ENCODE results near the gene RAD51B.

The RAD51B gene

GRCh38 chr14:68376067-68376779 lies 556.6 kb downstream of the RAD51B start:
- DNase-seq, result no peak

- DNase-seq, result no peak
Measured at GRCh38 chr14:68377006-68377405, 557.4 kb downstream of the RAD51B start.

GRCh38 chr14:68377459-68377858 lies 557.9 kb downstream of the RAD51B start:
- DNase-seq, result no peak

GRCh38 chr14:68379510-68380328 lies 560.1 kb downstream of the RAD51B start:
- no peak for DNase-seq

- DNase-seq, result no peak
Measured at GRCh38 chr14:68380329-68380741, 560.8 kb downstream of the RAD51B start.

- peak; percentile 41 for DNase-seq
Measured at GRCh38 chr14:68384335-68384734, 564.8 kb downstream of the RAD51B start.

GRCh38 chr14:68384881-68385280 lies 565.3 kb downstream of the RAD51B start:
- peak; percentile 99 for DNase-seq

GRCh38 chr14:68386446-68386845 lies 566.9 kb downstream of the RAD51B start:
- no peak for DNase-seq

- DNase-seq, result no peak
Measured at GRCh38 chr14:68386950-68387779, 567.6 kb downstream of the RAD51B start.

GRCh38 chr14:68389943-68390342 lies 570.4 kb downstream of the RAD51B start:
- no peak for DNase-seq

- no peak for DNase-seq
Measured at GRCh38 chr14:68390741-68391140, 571.2 kb downstream of the RAD51B start.

GRCh38 chr14:68391311-68392014 lies 571.9 kb downstream of the RAD51B start:
- no peak for DNase-seq

GRCh38 chr14:68392393-68393141 lies 573.0 kb downstream of the RAD51B start:
- DNase-seq, result no peak

- no peak for DNase-seq
Measured at GRCh38 chr14:68393259-68393658, 573.7 kb downstream of the RAD51B start.

- DNase-seq, result no peak
Measured at GRCh38 chr14:68394118-68394763, 574.7 kb downstream of the RAD51B start.

GRCh38 chr14:68394764-68395143 lies 575.2 kb downstream of the RAD51B start:
- DNase-seq, result no peak

- DNase-seq, result no peak
Measured at GRCh38 chr14:68395604-68396003, 576.0 kb downstream of the RAD51B start.

- DNase-seq, result no peak
Measured at GRCh38 chr14:68396461-68396860, 576.9 kb downstream of the RAD51B start.

GRCh38 chr14:68397371-68397811 lies 577.8 kb downstream of the RAD51B start:
- DNase-seq, result peak; percentile 69

GRCh38 chr14:68397822-68398221 lies 578.2 kb downstream of the RAD51B start:
- peak; percentile 87 for DNase-seq

GRCh38 chr14:68398370-68398769 lies 578.8 kb downstream of the RAD51B start:
- no peak for DNase-seq

Data from NCI-H524 treated with DMSO at 0.1 percent for 48 hours (cell line).